C4-2B (cell line): ENCODE data around the gene GNL3L.

Experiments used
- H3K27ac ChIP-seq: fragments of 450-650 bp; 2 replicates; pipeline ENCODE4 v1.5.1; 2017
- CTCF ChIP-seq: fragments of 450-650 bp; conservative IDR thresholded peaks from 2 replicates; pipeline ENCODE4 v1.5.1; 2017; ENCODE audit warnings: mild to moderate bottlenecking
- ZFX ChIP-seq: fragments of 450-650 bp; IDR thresholded peaks from 2 replicates; pipeline ENCODE4 v1.6.1; 2017

GNL3L gene

GRCh38 chrX:54494989-54495813 lies 34.8 kb upstream of the GNL3L start:
- TF ChIP-seq ZFX (no peak), CTCF (no peak)
- peak overlapping the region; percentile 42 for H3K27ac ChIP-seq

GRCh38 chrX:54495814-54496516 lies 34.1 kb upstream of the GNL3L start, which contains the start of gene FGD1:
Gene FGD1 (minus strand): TSS chrX:54496234. CDS start chrX:54495432, 802 bp downstream.
- peak within 1 kb of the TSS; percentile 42 for H3K27ac ChIP-seq
- TF ChIP-seq ZFX (no peak), CTCF (no peak)

GRCh38 chrX:54496517-54496852 lies 33.5 kb upstream of the GNL3L start:
- TF ChIP-seq CTCF (no peak), ZFX (no peak)
- no peak overlapping the region for H3K27ac ChIP-seq

GRCh38 chrX:54496936-54497335 lies 33.1 kb upstream of the GNL3L start:
- no peak overlapping the region for H3K27ac ChIP-seq
- TF ChIP-seq CTCF (no peak), ZFX (no peak)

GRCh38 chrX:54509400-54509799 lies 20.6 kb upstream of the GNL3L start:
- H3K27ac ChIP-seq: no peak overlapping the region
- TF ChIP-seq ZFX (no peak), CTCF (no peak)

GRCh38 chrX:54529151-54529550 lies 868 bp upstream of the GNL3L start:
- TF ChIP-seq CTCF (no peak), ZFX (no peak)
- peak overlapping the region; percentile 91 for H3K27ac ChIP-seq

GRCh38 chrX:54530357-54530900 lies 410 bp downstream of the GNL3L start:
- TF ChIP-seq CTCF (no peak), ZFX (no peak)
- H3K27ac ChIP-seq: peak overlapping the region; percentile 91
